A673 (cell line): ENCODE data around the gene OXNAD1.
A peak's percentile ranks its signal among the peaks of the same experiment; 100 is the strongest.

Experiments used
- CTCF ChIP-seq: fragments of 300-800, 200-600 bp; sonication (generic); conservative IDR thresholded peaks from 2 replicates; pipeline ENCODE4 v1.5.1; 2017; ENCODE audit warnings: low read depth, mild to moderate bottlenecking, antibody characterized with exemption, low read length, moderate library complexity, mixed read lengths
- EZH2 ChIP-seq: fragments of 200-600 bp; sonication (generic); IDR thresholded peaks from 2 replicates; pipeline ENCODE4 v1.6.1; 2017; ENCODE audit warnings: borderline replicate concordance, low read depth, mild to moderate bottlenecking, mixed read lengths, antibody characterized with exemption, low read length; ENCODE audit not compliant: poor library complexity, severe bottlenecking

GRCh38 chr3:16290007-16290826, 25.2 kb downstream of the OXNAD1 start:
- TF ChIP-seq CTCF (peak; percentile 89), EZH2 (no peak)
